A673 (cell line): ENCODE measurements around the gene FGR.

Experiments used
- CTCF ChIP-seq: fragments of 300-800, 200-600 bp; sonication (generic); conservative IDR thresholded peaks from 2 replicates; pipeline ENCODE4 v1.5.1; 2017; ENCODE audit warnings: low read depth, mild to moderate bottlenecking, antibody characterized with exemption, low read length, moderate library complexity, mixed read lengths
- EZH2 ChIP-seq: fragments of 200-600 bp; sonication (generic); IDR thresholded peaks from 2 replicates; pipeline ENCODE4 v1.6.1; 2017; ENCODE audit warnings: borderline replicate concordance, low read depth, mild to moderate bottlenecking, mixed read lengths, antibody characterized with exemption, low read length; ENCODE audit not compliant: poor library complexity, severe bottlenecking

GRCh38 chr1:27609210-27609555, 25.8 kb downstream of the FGR start:
- no peak for TF ChIP-seq CTCF
- no peak for TF ChIP-seq EZH2
